MM.1S (cell line): ENCODE measurements around the gene ECT2L.

Experiments
- CTCF ChIP-seq: fragments of 300-600 bp; sonication (generic); IDR thresholded peaks from 2 replicates; pipeline ENCODE4 v1.5.1; 2016; ENCODE audit warnings: antibody characterized with exemption, low read length, mixed read lengths
- EZH2 ChIP-seq: fragments of 300-600 bp; sonication (generic); optimal IDR thresholded peaks from 2 replicates; pipeline ENCODE3; 2017; ENCODE audit warnings: low read depth, mild to moderate bottlenecking, antibody characterized with exemption, low read length, mixed read lengths
- EZH2phosphoT487 ChIP-seq: fragments of 300-600 bp; sonication (generic); IDR thresholded peaks from 2 replicates; pipeline ENCODE4 v1.6.1; 2018; ENCODE audit warnings: antibody characterized with exemption, low read length

DNA sequence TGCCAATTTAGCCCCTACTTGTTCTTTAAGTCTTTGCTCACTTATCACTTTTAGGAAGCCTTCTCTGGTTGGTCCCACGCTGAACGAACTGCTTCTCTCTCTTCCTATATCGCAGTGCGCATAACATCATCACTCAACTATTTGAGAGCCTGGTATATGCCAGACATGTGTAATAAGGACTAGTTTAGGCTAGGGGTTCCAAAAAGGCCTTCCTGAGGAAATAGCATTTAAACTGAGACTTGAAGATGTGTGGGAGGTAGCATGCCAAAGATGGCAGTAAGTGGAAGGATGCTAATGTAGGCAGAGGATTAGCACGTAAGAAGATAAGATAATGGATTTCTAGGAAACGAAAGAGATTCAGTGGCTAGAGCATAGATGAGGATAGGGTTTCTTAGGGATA, 17.6 kb upstream of the ECT2L start:
- TF ChIP-seq CTCF (no peak), EZH2 (no peak), EZH2phosphoT487 (no peak)
